Ammon's horn (tissue), 1 donor: ENCODE data around the gene FCHSD1.

ENCODE experiments used
- DNase-seq: peaks from one replicate; pipeline ENCODE4 v3.0.0-alpha.2; 2016; ENCODE audit warnings: low spot score

The FCHSD1 gene

DNA sequence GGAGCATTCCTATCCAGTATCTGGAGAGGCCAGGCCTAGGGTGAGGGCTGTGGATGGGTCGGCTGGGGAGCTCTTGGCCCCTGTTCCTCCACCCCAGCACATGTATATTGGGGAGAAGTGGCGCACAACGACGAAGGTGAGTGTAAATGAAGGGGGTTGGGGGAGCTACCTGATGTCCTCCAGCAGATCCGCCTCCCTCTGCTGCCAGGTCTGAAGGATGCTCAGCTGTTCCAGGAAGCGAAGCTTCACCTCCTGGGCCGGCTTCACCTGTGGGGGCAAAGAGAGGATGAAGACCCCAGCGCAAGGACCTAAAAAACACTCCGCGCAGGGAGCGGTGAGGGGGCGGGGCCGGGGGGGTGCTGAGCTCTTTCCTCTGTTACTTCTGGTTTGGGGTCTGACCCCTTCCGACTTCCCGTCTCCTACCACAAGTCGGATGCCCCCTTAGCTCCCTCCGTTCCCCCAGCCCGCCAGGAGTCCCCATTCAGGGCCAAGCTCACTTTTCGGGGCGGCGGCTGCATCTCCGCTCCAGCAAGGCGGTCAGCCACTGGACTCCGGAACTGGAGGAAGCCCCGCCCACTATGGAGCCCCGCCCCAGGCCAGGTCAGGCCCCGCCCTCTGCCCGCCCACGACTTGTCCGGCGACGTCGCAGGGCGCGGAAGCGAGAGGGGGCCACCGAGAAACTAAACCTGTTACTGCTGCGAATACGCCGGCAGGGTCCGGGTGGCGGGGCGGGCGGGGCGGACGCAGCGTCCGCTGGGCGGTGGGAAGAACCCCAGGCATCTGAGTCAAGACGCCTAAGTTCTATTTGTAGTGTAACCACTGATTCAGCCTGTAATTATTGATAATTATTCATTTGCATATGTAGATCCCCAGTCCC, at the start of gene FCHSD1:
TSS of gene FCHSD1 (minus strand) at position 568 of the 877 bp plus-strand sequence. CDS start at position 518, 50 bp downstream.
- peak; percentile 89 for DNase-seq

DNA sequence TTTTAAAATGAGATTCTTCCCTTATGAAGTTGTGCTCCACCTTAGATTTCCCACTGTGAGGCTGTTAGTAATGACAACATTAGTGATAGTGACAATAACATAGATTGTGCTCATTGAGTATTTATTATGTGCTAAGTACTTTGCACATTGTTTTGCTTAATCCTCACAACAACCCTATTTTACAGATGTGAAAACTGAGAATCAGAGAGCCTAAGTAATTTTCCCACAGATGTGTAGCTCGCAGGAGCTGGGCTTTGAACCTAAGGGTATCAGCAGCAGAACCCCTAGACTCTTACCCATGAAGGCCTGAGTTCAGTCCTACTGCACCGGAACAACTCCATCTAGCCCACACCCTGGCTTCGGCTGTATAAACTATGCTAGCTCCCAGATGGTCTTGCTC, 46.4 kb upstream of the FCHSD1 start:
- no peak for DNase-seq

DNA sequence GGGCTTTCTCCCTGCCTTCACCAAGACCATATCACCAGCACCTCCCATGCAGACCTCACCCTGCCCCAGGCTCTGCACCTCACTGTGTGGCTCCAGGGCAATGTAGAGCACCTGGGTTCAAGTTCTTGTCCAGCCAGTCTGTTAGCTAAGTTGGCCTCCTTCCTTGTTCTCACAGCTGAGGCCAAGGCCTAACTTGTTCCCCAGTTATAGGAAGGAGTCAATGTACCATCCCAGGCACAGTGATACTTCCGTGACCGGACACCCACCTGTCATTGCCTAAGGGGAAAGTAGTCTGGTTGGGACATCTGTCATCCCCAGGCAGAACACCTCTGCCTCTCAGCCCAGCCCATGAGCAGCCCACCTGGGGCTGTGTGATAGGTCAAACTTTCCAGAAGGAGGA, 45.2 kb upstream of the FCHSD1 start:
- no peak for DNase-seq

DNA sequence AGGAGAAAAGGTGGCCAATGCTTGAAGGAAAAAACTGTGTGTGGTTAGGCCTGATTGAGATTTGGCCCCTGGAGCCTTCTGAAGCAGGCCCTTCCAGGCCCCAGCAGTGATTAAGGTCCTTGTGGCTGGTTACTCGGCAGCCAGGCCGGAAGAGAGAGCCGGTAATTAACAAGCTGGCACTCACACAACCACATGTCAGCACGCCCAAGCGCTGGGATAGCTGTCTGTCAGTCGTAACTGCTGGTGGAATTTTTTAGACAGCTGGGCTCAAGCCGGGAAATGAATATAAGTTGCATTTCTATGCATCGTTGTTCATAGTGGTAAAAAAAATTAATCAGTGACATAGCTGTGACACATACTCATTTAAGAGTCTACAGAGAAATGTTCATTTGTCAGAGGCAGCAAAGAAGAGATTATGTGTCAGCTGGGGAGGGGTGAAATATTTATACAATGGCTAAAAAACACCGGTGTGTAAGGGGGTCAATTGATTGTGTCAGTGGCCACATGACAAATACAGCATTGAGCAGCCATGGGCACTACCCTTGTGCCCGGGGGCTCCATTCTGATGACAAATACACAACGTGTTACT, 44.5 kb upstream of the FCHSD1 start:
- peak; percentile 57 for DNase-seq

DNA sequence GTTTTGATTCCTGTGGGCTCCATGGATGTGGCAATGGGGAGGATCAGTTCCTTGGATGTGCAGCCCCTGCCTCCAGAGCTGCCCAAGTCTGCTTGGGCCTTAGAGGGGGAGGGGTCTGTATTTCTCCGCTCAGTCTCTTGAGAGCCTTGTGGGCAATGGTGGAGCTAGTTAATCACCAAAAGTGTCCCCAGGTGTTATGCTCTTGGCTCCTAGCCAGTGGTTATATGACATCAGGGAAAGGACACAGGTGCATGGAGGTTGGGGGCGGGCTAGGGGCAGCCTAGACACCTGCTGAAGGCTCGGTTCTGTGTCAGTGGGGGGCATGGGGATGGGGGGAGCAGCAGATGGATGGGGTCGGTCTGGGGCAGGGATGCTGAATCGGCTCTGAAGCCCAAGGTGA, 43.3 kb upstream of the FCHSD1 start:
- DNase-seq = no peak

DNA sequence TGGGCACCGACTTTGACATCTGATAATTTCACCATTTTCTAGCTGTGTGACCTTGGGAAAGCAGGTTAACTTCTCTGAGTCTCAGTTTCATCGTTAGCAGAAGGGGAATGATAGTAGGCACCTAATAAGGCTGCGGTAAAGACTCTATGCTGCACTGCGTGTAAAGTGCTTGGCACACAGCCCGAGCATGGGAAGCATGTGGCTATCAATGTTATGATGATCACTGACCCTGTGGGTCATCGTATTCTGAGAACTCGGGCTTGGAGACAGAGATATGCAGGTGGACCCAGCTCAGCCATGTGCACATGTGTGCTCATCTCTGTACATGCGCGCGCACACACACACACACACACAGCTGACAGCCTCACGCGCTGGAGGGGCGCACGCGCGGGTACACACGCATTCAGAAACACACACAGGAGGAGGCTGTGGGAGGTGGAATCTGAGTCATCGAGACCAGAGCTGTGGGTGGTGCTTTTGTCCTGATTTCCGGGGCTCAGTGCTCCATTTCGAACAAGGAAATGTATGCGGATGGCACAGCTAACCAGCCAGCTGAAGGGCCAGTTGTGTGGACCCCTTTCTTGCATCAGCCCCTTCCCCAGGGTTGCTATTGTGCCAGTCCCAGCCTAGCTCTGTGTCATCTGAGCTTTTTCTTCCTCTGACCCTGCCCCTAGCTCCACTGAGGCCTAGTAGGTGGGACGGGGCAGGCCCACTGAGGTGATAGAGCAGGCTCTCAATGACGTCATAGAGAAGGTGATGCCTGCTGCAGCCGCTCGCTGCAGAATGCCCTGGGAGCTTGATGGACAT, 41.9 kb upstream of the FCHSD1 start:
- peak; percentile 78 for DNase-seq

DNA sequence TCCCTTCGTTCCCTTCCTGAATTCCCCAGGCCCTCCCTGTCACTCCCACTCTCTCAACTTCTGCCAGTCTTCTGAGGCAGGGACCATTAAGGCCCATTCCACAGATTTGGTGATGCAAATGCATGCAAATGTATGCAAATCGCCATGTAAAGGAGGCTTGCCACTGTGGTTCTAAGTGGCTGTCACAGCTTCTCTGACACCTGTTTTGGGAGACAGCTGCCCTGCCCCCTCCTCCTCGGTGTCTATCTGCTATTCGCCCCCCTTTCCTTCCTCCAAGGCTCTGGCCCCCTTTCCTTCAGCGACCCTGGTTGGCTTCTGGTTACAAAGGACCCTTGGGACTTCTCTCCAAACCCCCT, 41.3 kb upstream of the FCHSD1 start:
- DNase-seq = no peak

DNA sequence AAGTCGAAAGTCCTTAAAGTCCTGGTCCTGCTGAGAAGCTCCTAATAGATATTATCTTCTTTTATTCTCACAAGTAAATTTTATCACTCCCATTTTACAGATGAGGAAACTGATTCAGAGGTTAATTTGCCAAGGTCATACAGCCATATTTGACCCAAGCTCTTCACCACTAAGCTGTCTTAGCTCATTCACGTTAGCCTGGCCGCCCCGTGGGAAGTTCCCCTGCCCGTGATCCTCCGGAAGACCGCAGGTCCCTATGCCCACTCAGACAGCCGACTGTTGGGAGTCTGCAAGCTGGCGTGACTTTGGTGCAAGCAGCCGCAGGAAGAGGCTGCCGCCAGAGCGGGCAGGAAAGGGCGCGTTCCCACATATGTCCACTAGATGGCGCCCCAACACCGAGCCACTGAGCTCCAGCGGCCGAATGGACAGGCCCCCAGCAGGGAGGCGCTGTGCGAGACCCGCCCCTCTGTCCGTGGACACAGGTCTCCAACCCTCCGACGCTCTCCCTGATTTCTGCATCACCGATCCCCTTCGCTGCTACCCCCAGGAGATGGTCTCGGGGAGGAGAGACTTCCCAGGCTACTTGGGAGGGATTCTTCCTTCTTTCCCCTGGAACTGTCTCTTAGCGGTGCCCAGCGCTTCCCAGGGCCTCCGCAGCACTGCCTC, 40.8 kb upstream of the FCHSD1 start:
- peak; percentile 90 for DNase-seq

DNA sequence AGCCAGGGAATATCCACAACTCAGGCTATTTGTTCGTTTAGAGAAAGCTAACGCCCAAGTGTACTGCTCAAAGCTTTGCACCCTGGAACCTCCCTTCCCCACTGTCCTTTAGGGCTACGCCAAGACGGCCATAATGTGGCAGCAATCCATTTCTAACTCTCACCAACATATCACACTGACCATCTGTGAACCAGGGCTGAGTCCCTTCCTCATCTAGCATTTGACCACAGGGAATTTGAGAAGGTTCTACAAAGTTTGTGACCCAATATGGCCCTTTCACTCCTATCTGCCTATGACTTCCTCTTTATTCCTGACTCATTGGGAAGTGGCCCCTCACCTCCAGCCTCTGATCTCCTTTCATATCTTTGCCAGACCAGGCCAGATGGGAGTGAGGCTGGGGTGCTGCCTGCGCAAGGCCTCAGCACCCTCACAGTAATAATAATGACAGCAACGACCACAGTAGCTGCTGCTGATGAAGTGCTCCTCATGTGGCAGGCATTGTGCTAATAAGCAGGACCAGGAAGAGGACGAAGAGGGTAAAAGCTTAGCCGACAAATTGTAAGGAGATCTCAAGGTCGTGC, 40.2 kb upstream of the FCHSD1 start:
- no peak for DNase-seq

DNA sequence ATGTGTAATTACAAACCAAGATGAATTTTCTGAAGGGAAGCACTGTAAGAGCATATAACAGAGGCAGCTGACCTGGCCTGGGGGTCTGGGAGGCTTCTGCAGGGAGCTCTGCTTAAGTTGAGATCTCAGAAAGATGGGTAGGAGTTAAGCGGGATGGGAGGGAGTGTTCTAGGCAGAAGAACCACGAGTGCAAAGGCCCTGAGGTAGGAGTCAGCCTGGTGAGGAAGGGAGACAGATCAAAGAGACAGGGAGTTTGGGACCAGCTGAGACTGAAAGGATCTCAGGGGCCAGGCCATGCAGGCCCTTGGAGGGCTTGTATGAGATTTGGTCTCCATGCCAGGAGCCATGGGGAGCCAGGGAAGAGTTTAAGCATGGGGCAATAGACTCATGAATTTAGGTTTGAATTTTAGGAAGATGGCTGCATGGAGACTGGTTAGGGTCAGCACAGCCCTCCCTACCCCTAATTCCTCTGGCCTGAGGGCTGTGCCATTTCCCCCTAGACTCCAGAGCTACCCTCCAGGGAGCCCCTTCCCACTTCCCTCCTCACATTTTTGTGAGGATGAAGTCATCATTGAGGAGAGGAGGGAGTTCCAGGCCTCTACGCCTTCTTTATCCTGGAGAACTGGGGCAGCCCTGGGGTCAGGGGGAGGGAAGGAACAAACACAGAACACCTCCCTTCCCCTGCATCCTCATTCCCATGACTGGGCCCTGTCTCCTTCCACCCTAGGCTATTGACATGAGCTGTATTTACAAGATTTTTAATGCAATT, 35.6 kb upstream of the FCHSD1 start:
- DNase-seq = no peak

DNA sequence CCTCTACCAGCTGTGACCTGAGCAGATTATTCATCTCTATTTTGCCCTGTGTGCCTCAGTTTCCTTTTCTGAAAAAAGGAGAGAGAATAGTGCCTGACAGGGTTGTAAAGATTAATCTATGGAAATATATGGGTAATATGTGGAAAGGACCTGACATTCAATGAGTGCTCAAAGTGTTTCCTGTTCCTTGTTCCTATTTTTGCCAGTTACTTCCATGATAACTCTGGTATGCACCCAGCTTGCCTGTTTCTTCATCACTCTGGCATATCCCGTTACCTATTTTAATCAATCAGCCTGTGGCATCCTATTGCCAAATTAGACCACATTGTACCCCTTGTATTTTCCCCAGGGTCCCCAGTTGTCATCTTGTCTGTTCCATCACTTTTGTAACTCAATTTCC, 34.4 kb upstream of the FCHSD1 start:
- DNase-seq = no peak

DNA sequence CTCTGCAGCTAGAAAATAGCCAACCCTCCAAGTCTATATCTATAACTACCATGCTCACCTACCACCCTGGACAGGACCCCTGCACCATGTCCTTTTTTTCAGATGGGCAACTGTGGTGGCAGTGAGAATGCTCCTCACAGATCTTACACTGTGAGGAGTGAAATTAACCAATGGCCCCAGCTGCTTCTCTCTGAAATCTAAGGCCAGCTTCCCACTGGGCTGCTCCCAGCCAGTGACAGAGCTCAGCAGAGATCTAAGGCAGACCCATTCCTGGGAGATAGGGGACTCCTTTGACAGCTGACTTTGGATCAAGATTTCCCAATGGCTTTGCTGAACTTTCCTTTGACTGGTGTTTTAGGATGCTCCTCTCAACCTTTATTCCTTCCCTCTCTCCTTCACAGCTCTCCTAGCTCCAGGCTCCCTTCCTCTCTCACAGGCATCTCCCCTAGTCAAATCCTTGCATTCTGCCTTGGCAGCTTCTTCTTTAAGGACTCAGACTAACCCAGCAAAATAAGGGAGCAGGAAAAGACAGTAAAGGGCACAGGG, 32.5 kb upstream of the FCHSD1 start:
- DNase-seq = no peak

DNA sequence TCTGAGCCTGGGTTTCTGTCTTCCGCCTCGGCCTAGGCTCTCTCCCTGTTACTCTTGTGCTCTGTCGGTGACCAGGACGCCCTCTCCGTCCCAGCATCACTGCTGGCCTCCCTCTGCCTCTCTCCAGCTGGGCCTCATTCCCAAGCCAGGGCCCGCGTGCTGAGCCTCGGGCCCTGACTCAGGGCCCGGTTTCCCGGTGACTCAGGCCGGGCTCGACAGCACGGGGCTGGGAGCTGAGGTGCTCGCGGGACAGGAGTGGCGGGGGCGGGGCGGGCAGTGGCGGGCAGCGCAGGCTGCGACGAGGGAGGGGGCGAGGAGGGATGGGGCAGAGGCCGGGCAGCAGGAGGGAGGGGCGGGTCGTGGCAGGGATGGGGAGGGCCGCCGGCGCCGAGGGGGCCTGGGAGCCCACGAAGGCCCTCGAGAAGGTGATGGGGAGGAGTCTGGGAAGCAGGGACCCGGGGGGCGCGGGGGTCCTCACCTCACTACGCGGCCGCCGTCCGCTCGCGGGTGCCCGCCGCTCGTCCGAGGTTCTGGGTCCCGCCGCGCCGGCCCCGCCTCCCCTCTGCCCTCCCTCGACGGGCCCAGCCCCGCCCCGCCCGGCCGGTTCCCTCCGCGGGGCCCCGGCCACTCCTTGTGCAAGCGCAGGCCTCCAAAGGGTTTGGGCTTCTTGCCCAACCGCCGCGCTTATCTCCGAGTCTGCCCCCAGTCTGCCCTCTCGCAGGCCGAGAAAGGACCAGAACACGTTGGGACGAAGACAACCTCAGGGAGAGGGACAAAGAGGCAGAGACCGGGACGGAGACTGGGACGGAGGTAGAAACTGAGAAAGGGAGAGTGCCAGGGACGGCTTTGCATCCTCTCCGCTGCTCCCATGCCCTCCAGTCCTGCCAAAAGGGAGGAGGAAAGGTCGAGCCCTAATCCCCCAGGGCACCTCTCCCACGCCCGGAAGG, 30.8 kb upstream of the FCHSD1 start, which contains the start of gene ARAP3:
TSS of gene ARAP3 (minus strand) at position 536 of the 947 bp plus-strand sequence. CDS start 1,744 bp downstream, outside the sequence.
- peak; percentile 32 for DNase-seq

DNA sequence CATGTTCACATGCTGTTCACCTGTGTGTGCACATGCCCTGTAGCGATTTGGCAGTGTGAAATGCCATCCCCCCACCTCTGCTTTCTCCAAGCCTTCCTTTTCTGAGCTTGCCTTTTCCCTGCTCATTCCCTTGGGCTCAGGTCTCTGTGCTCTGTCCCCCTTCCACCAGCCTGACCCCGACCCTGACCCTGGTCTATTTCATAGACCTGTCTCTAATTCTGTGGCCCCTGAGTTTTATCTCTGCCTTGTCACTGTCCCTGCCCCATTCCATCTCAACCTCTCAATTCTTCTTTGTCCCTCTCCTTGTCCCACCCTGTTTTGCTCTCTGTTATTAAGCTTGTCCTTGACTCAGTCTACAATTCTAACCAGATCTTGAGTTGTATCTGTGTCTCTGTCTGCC, 30.1 kb upstream of the FCHSD1 start:
- DNase-seq = no peak

DNA sequence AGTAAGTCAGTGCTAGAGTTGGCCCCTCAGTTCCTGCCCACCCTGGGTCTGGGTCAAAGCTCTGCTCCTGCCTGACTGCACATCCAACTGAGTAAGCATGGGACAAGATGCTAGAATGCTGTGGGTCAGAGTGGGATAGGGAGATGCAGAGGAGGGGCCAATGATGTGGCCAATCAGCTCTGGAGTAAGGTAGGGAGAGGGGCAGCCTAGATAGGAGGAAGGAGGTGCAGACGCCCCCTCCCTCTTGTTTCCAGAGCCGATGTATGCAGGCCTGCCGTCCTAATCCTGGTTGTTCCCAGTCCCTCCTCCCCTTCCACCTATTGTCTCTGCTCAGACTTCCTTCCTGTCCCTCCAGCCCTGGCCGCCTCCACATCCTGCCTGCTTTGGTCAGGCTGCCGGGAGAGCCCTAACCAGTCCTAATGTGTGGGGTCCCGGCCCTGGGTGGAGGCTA, 29.6 kb upstream of the FCHSD1 start:
- DNase-seq = no peak

DNA sequence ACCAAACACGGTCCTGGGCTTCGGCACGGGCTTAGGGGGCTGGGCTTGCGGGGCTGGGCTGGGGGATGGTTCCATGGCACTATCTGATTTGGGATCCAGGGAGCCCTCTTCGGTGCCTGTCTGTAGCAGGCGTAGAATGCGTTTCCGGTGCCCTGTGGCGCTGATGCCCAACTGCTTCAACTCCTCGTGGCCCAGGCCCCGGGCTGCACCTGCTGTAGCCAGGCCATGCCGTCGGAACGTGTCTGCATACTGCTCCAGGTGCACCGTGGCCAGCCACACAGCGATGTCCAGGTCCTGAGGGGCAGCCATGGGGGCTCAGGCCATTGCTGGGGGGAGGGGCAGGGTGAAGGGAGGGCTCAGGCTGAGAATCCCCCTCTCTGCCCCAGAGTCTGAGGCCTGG, 29.0 kb upstream of the FCHSD1 start:
- DNase-seq = no peak

DNA sequence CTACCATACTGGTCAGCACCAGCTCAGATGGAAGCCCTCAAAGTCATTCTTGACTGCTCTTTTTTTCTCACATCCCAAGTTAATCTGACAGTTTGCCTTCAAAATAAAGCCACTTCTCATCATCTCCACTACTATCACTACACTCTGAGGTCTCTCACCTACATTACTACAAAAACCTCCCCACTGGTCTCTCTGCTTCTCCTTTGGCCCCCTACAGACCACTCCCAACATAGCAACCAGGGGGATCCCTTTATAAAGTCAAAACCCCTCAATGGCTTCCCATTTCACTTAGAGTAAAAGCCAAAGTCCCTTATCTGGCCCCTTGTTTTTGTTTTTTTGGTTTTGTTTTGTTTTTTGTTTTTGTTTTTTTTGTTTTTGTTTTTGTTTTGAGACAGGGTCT, 26.2 kb upstream of the FCHSD1 start:
- no peak for DNase-seq

DNA sequence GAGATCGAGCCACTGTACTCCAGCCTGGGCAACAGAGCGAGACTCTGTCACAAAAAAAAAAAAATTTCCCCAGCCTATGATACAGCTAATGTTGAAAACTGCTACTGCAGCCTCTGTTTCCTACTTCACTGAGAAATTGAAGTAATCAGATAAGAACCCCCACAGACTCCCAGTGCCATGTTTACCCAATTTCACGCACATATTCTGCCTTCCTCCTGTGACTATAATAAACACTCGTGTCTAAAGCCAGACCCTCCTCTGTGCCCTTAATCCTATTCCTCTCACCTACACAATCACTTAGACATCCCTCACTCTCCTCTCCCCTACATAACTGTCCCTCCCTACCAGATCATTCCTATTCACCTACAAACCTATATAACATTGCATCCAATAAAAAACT, 24.5 kb upstream of the FCHSD1 start:
- DNase-seq = no peak

DNA sequence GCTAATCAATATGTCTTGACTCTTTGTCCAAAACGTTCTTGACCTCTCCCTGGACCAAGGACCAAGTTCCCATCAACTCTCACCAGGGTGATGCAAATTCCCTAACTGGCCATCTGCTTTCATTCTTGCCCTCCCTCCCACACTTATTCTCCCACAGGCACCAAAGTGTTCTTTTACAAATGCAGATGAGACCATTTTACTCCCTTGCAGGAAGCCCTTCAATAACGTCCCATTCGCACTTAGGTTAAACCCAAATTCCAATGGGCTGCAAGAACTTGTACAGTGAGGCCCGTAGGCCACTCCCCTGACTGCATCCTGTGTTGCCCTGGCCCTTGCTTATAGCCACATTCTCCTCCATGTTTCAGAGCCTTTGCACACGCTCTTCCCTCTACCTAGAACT, 23.5 kb upstream of the FCHSD1 start:
- no peak for DNase-seq
